Measurements from ENCODE around the gene NOXO1.
"Not testable (repeated sequence)": the region's sequence is repeated elsewhere in the genome, so short reads cannot be mapped to it uniquely, and the experiment has no call there.

NOXO1 gene

GRCh38 chr16:1981398-1981836, at the start of gene NOXO1:
Gene NOXO1, minus strand, starts transcription at chr16:1981469. Its CDS starts 290 bp downstream, at chr16:1981179.
- DNase-seq, result no peak

GRCh38 chr16:2030036-2030435, 48.8 kb upstream of the NOXO1 start:
- no peak for DNase-seq

- DNase-seq, result no peak
Measured at GRCh38 chr16:2029350-2029749, 48.1 kb upstream of the NOXO1 start.

GRCh38 chr16:2028620-2029220, 47.5 kb upstream of the NOXO1 start:
- no peak for DNase-seq

GRCh38 chr16:2028146-2028545, 46.9 kb upstream of the NOXO1 start:
- DNase-seq, result no peak

GRCh38 chr16:2027024-2028010, 46.0 kb upstream of the NOXO1 start:
- DNase-seq, result no peak

GRCh38 chr16:2026461-2027023, 45.3 kb upstream of the NOXO1 start, which contains the start of gene NHERF2:
Gene NHERF2, plus strand, starts transcription at chr16:2026902. Its CDS starts 104 bp downstream, at chr16:2027006.
- DNase-seq, result no peak

GRCh38 chr16:2025878-2026460, 44.7 kb upstream of the NOXO1 start:
- no peak for DNase-seq

- no peak for DNase-seq
Measured at GRCh38 chr16:2025251-2025650, 44.0 kb upstream of the NOXO1 start.

GRCh38 chr16:2024032-2024420, 42.8 kb upstream of the NOXO1 start:
- DNase-seq, result no peak

- peak; percentile 62 for DNase-seq
Measured at GRCh38 chr16:2023092-2024031, 42.1 kb upstream of the NOXO1 start.

GRCh38 chr16:2022723-2023091, 41.4 kb upstream of the NOXO1 start:
- no peak for DNase-seq

GRCh38 chr16:2019921-2020831, 38.9 kb upstream of the NOXO1 start:
- no peak for DNase-seq

GRCh38 chr16:2019518-2019920, 38.2 kb upstream of the NOXO1 start, which contains the start of gene NPW:
Gene NPW, plus strand, starts transcription at chr16:2019785.
- DNase-seq, result peak; percentile 8

- no peak for DNase-seq
Measured at GRCh38 chr16:2016407-2016922, 35.2 kb upstream of the NOXO1 start.

- DNase-seq, result no peak
Measured at GRCh38 chr16:2015947-2016208, 34.6 kb upstream of the NOXO1 start.

GRCh38 chr16:2015117-2015946, 34.1 kb upstream of the NOXO1 start:
- DNase-seq, result no peak

GRCh38 chr16:2013527-2013926, 32.3 kb upstream of the NOXO1 start:
- DNase-seq, result no peak

GRCh38 chr16:2011726-2012125, 30.5 kb upstream of the NOXO1 start:
- not testable (repeated sequence) for DNase-seq
